ENCODE data around the gene CELA2A. TPM values are rescaled to one million over a fixed set of nuclear protein-coding genes. Genes with fewer than 3 reads are reported as not detected.
A peak's percentile ranks its signal among the peaks of the same experiment; 100 is the strongest.

CELA2A gene
- total RNA-seq, 1 experiment from 2014 or later = not detected

GRCh38 chr1:15423355-15424077 is 33.0 kb upstream of the CELA2A start:
- Histone ChIP-seq H3K36me3 (ENCODE audit: low read depth) (no peaks in the 10 kb centered on the region), H3K4me2 (peak overlapping the region; percentile 34; the same call in 1 of the 2 replicates), H3F3A (ENCODE audit: insufficient read depth, low read depth) (peaks cover 15% of the 10 kb centered on the region; the same call in 1 of the 2 replicates), H3K4me3 (no peak overlapping the region), H3K9me2 (ENCODE audit: insufficient read depth) (no peaks in the 10 kb centered on the region), H3K4me1 (replicated peaks; ENCODE audit: insufficient read depth) (peaks cover 27% of the 10 kb centered on the region), H2AFZ (no peak overlapping the region), H3K27me3 (ENCODE audit: insufficient read depth, low read depth) (no peaks in the 10 kb centered on the region), H3K27ac (peak overlapping the region; percentile 44; the same call in 1 of the 2 replicates), H3K9me3 (ENCODE audit: insufficient read depth, low read depth) (no peaks in the 10 kb centered on the region), H4K20me1 (ENCODE audit: insufficient read depth) (peaks cover 3% of the 10 kb centered on the region; the same call in 1 of the 2 replicates), H3K79me2 (ENCODE audit: low read depth) (peaks cover 61% of the 10 kb centered on the region)
- TF ChIP-seq CTCF (conservative IDR thresholded peaks at IDR 0.05) (no peak), EZH2 (IDR thresholded peaks at IDR 0.05; ENCODE audit: low read depth) (no peak)
- no TSS peak for BruUV-seq (replicated peaks)
- POLR2A ChIA-PET (ENCODE audit: unreplicated experiment) = interaction anchor here (0.6 kb wide), 1 partner anchor 625 kb away, joined by 18 read pairs; no protein-coding TSS in a partner anchor
- CTCF ChIA-PET = no interaction called here
- no peak for DNase-seq
- intact Hi-C loops (cut with micrococcal nuclease; ENCODE audit: unreplicated experiment) = loop anchor here (1.0 to 5.0 kb wide), 3 partner anchors 100 to 286 kb away; no protein-coding TSS in a partner anchor

- Histone ChIP-seq H3K27me3 (ENCODE audit: insufficient read depth, low read depth) (no peaks in the 10 kb centered on the region), H3K27ac (peak overlapping the region; percentile 44; the same call in 1 of the 2 replicates), H3K36me3 (ENCODE audit: low read depth) (no peaks in the 10 kb centered on the region), H3K79me2 (ENCODE audit: low read depth) (peaks cover 55% of the 10 kb centered on the region), H3K4me3 (no peak overlapping the region), H3K9me2 (ENCODE audit: insufficient read depth) (no peaks in the 10 kb centered on the region), H3K4me2 (peak overlapping the region; percentile 34), H3F3A (ENCODE audit: insufficient read depth, low read depth) (peaks cover 15% of the 10 kb centered on the region; the same call in 1 of the 2 replicates), H3K9me3 (ENCODE audit: insufficient read depth, low read depth) (no peaks in the 10 kb centered on the region), H3K4me1 (replicated peaks; ENCODE audit: insufficient read depth) (peaks cover 27% of the 10 kb centered on the region), H4K20me1 (ENCODE audit: insufficient read depth) (peaks cover 3% of the 10 kb centered on the region; the same call in 1 of the 2 replicates), H2AFZ (no peak overlapping the region)
- ChIA-PET CTCF (no interaction called here), POLR2A (ENCODE audit: unreplicated experiment) (interaction anchor here (0.6 kb wide), 1 partner anchor 624 kb away, joined by 18 read pairs; no protein-coding TSS in a partner anchor)
- no TSS peak for BruUV-seq (replicated peaks)
- DNase-seq = peak; percentile 77 to 79
- TF ChIP-seq CTCF (conservative IDR thresholded peaks at IDR 0.05) (no peak), EZH2 (IDR thresholded peaks at IDR 0.05; ENCODE audit: low read depth) (no peak)
- intact Hi-C loops (cut with micrococcal nuclease; ENCODE audit: unreplicated experiment) = loop anchor here (1.0 to 5.0 kb wide), 3 partner anchors 101 to 287 kb away; no protein-coding TSS in a partner anchor
Observed at GRCh38 chr1:15424146-15424667, 32.3 kb upstream of the CELA2A start.

- peaks cover 3% of the 10 kb centered on the region; the same call in 1 of the 2 replicates for H4K20me1 ChIP-seq (ENCODE audit: insufficient read depth)
- H3K27ac ChIP-seq = 0 out of 2 replicates have a peak overlapping the region, but pooled peaks have one; percentile 44
- no peak overlapping the region for H2AFZ ChIP-seq
- ChIA-PET CTCF (no interaction called here), POLR2A (ENCODE audit: unreplicated experiment) (no interaction called here)
- DNase-seq = no peak
- H3K27me3 ChIP-seq (ENCODE audit: insufficient read depth, low read depth) = no peaks in the 10 kb centered on the region
- H3K4me2 ChIP-seq = no peak overlapping the region
- no peak overlapping the region for H3K4me3 ChIP-seq
- no peaks in the 10 kb centered on the region for H3K9me2 ChIP-seq (ENCODE audit: insufficient read depth)
- H3F3A ChIP-seq (ENCODE audit: insufficient read depth, low read depth) = peaks cover 16% of the 10 kb centered on the region
- TF ChIP-seq EZH2 (IDR thresholded peaks at IDR 0.05; ENCODE audit: low read depth) (no peak), CTCF (conservative IDR thresholded peaks at IDR 0.05) (no peak)
- intact Hi-C loops (cut with micrococcal nuclease; ENCODE audit: unreplicated experiment) = loop anchor here (1.0 to 5.0 kb wide), 3 partner anchors 102 to 288 kb away; no protein-coding TSS in a partner anchor
- peaks cover 47% of the 10 kb centered on the region for H3K79me2 ChIP-seq (ENCODE audit: low read depth)
- no TSS peak for BruUV-seq (replicated peaks)
- H3K36me3 ChIP-seq (ENCODE audit: low read depth) = no peaks in the 10 kb centered on the region
- peaks cover 27% of the 10 kb centered on the region for H3K4me1 ChIP-seq (replicated peaks; ENCODE audit: insufficient read depth)
- no peaks in the 10 kb centered on the region for H3K9me3 ChIP-seq (ENCODE audit: insufficient read depth, low read depth)
Observed at GRCh38 chr1:15424981-15425380, 31.6 kb upstream of the CELA2A start.

Measured in PC-9 (cell line).